Stimulated activated CD8-positive, alpha-beta memory T cell treated with anti-CD3 and anti-CD28 coated beads, Interleukin-15, amount 100 ng/mL, for 48 hours (primary cell): ENCODE results near the gene TMEM176B.
"Not testable (repeated sequence)": the region's sequence is repeated elsewhere in the genome, so short reads cannot be mapped to it uniquely, and the experiment has no call there.

ENCODE experiments used
- DNase-seq, 2 donors: peaks; one replicate each; pipeline ENCODE4 v3.0.0-alpha.2; 2020; ENCODE audit warnings: low read depth in 2 of 2

Gene TMEM176B

GRCh38 chr7:150823043-150823442 lies 22.9 kb upstream of the TMEM176B start:
- no peak for DNase-seq

GRCh38 chr7:150820578-150821198 lies 20.5 kb upstream of the TMEM176B start:
- DNase-seq = no peak

GRCh38 chr7:150820148-150820547 lies 20.0 kb upstream of the TMEM176B start:
- DNase-seq = no peak

- DNase-seq = no peak
These were observed 18.8 kb upstream of the TMEM176B start for GRCh38 chr7:150818971-150819370.

- DNase-seq = no peak
These were observed 14.3 kb upstream of the TMEM176B start for GRCh38 chr7:150814328-150815001.

GRCh38 chr7:150807616-150808438 lies 7.7 kb upstream of the TMEM176B start:
- not testable (repeated sequence) for DNase-seq

- no peak for DNase-seq
These were observed 6.7 kb upstream of the TMEM176B start for GRCh38 chr7:150806863-150807262.

- no peak for DNase-seq
These were observed 6.3 kb upstream of the TMEM176B start for GRCh38 chr7:150806454-150806853.

- DNase-seq = no peak
These were observed 5.7 kb upstream of the TMEM176B start for GRCh38 chr7:150805864-150806263.

- no peak for DNase-seq
These were observed 4.6 kb upstream of the TMEM176B start for GRCh38 chr7:150804802-150805201.

GRCh38 chr7:150803161-150803860 lies 3.1 kb upstream of the TMEM176B start:
- DNase-seq = no peak

- no peak for DNase-seq
These were observed 2.0 kb upstream of the TMEM176B start for GRCh38 chr7:150801946-150802771.

GRCh38 chr7:150801242-150801945 lies 1.2 kb upstream of the TMEM176B start:
- DNase-seq = no peak

- DNase-seq = no peak
These were observed 547 bp upstream of the TMEM176B start, which contains the start of gene TMEM176A for GRCh38 chr7:150800581-150801241. Gene TMEM176A (plus strand): TSS chr7:150800769. CDS start chr7:150801551, 782 bp downstream.

- DNase-seq = no peak
These were observed 1.0 kb downstream of the TMEM176B start for GRCh38 chr7:150799156-150799555.

GRCh38 chr7:150797661-150798060 lies 2.5 kb downstream of the TMEM176B start:
- no peak for DNase-seq

GRCh38 chr7:150793569-150794238 lies 6.5 kb downstream of the TMEM176B start:
- no peak for DNase-seq

GRCh38 chr7:150791746-150792452 lies 8.3 kb downstream of the TMEM176B start:
- DNase-seq = no peak

GRCh38 chr7:150791304-150791703 lies 8.9 kb downstream of the TMEM176B start:
- DNase-seq = no peak
